Caco-2 (cell line): ENCODE results near the gene RFLNA. TPM values are rescaled to one million over a fixed set of nuclear protein-coding genes. Genes with fewer than 3 reads are reported as not detected.

ENCODE experiments used
- BruUV-seq: library from RNA; stranded (reverse); fragments of 400-500 nt; replicated peaks from 2 replicates; lab custom pipeline; 2021; lab: Mats Ljungman, UMichigan
- CTCF ChIA-PET: fragments of 300-600 bp; sonication (Branson Sonifier 250); formaldehyde crosslinking; loops from one replicate; lab custom pipeline; 2022; ENCODE audit warnings: antibody characterized with exemption; lab: Charles Lee
- POLR2A ChIA-PET: fragments of 300-600 bp; sonication (Branson Sonifier 250); formaldehyde crosslinking; loops from one replicate; lab custom pipeline; 2022; ENCODE audit warnings: antibody characterized with exemption; lab: Charles Lee
- DNase-seq, 2 experiments: peaks; one replicate each; pipeline versions ENCODE4 v3.0.0 to v3.0.0-alpha.2; 2020 to 2022
- H3K27me3 ChIP-seq: replicated peaks from 2 replicates; pipeline ENCODE4 v1.6.0; 2011; ENCODE audit warnings: low read length; ENCODE audit not compliant: control insufficient read depth, insufficient read depth
- H3K36me3 ChIP-seq: 2 replicates; pipeline ENCODE4 v1.5.1; 2011; ENCODE audit warnings: low read length; ENCODE audit not compliant: control insufficient read depth, insufficient read depth
- H3K4me1 ChIP-seq: fragments of 250-450 bp; sonication (Bioruptor Pico); 2 replicates; pipeline ENCODE4 v1.5.1; 2020; ENCODE audit warnings: mild to moderate bottlenecking
- H3K4me3 ChIP-seq: 2 replicates; pipeline ENCODE4 v1.5.1; 2011; ENCODE audit warnings: low read depth, mild to moderate bottlenecking, control low read depth, low read length
- H3K9me3 ChIP-seq: fragments of 250-450 bp; sonication (Bioruptor Pico); 2 replicates; pipeline ENCODE4 v1.5.1; 2020; ENCODE audit warnings: mild to moderate bottlenecking, moderate library complexity
- H3K27ac Mint-ChIP-seq: one replicate; pipeline ENCODE4 v1.8.0; 2022; ENCODE audit warnings: mixed read lengths; ENCODE audit not compliant: unreplicated experiment
- H3K27me3 Mint-ChIP-seq: one replicate; pipeline ENCODE4 v1.8.0; 2022; ENCODE audit warnings: mixed read lengths; ENCODE audit not compliant: insufficient read depth, unreplicated experiment
- H3K36me3 Mint-ChIP-seq: one replicate; pipeline ENCODE4 v1.8.0; 2022; ENCODE audit warnings: mild to moderate bottlenecking, mixed read lengths; ENCODE audit not compliant: insufficient read depth, unreplicated experiment
- H3K4me1 Mint-ChIP-seq: one replicate; pipeline ENCODE4 v1.8.0; 2022; ENCODE audit warnings: low read depth, mixed read lengths; ENCODE audit not compliant: unreplicated experiment
- H3K4me3 Mint-ChIP-seq: one replicate; pipeline ENCODE4 v1.8.0; 2022; ENCODE audit warnings: mild to moderate bottlenecking, moderate library complexity, mixed read lengths; ENCODE audit not compliant: unreplicated experiment
- H3K9me3 Mint-ChIP-seq: one replicate; pipeline ENCODE4 v1.8.0; 2022; ENCODE audit warnings: mixed read lengths; ENCODE audit not compliant: unreplicated experiment
- CTCF ChIP-seq, 2 experiments: fragments of 200-600 bp in 1 of 2; IDR thresholded peaks; 1 replicate in 1 of 2; 2 replicates in 1 of 2; pipeline versions ENCODE4 v1.5.1 to v1.8.0; 2011 to 2022; ENCODE audit warnings: antibody characterized with exemption in 1 of 2, control low read depth in 1 of 2, inconsistent platforms in 1 of 2, low read depth in 1 of 2, low read length in 1 of 2, mild to moderate bottlenecking in 1 of 2, moderate library complexity in 1 of 2; ENCODE audit not compliant: insufficient read depth in 1 of 2, severe bottlenecking in 1 of 2, unreplicated experiment in 1 of 2
- intact Hi-C: fragments of 100-400 bp; cut with micrococcal nuclease; formaldehyde crosslinking; loops from one replicate; pipeline ENCODE4 v1.10.0; 2022; ENCODE audit not compliant: unreplicated experiment
- total RNA-seq: library from RNA; stranded (reverse); gene quantifications from 2 replicates; pipeline ENCODE4 v1.2.3, GENCODE V29; 2022

RFLNA gene
- total RNA-seq, 1 experiment from 2014 or later = 15.4 TPM

- POLR2A ChIA-PET = no interaction called here
- BruUV-seq = no TSS peak
- CTCF ChIA-PET = no interaction called here
- H3K36me3 Mint-ChIP-seq = peaks cover 1% of the 10 kb centered on the region
- no peak overlapping the region for H3K27ac Mint-ChIP-seq
- intact Hi-C loops = no loop called here
- peaks cover 9% of the 10 kb centered on the region for H3K4me1 ChIP-seq
- no peaks in the 10 kb centered on the region for H3K27me3 ChIP-seq
- no peak overlapping the region for H3K4me3 Mint-ChIP-seq
- H3K36me3 ChIP-seq = peaks cover 11% of the 10 kb centered on the region
- H3K9me3 Mint-ChIP-seq = no peaks in the 10 kb centered on the region
- no peaks in the 10 kb centered on the region for H3K27me3 Mint-ChIP-seq
- DNase-seq = no peak
- TF ChIP-seq CTCF (IDR thresholded peaks at IDR 0.05; ENCODE audit: insufficient read depth in 1 of 2, low read depth in 1 of 2, low read length in 1 of 2, severe bottlenecking in 1 of 2, unreplicated experiment in 1 of 2) = no peak
- no peak overlapping the region for H3K4me3 ChIP-seq
- H3K4me1 Mint-ChIP-seq = no peaks in the 10 kb centered on the region
- H3K9me3 ChIP-seq = no peaks in the 10 kb centered on the region
Observed at GRCh38 chr12:124301084-124301654, 6.3 kb downstream of the RFLNA start.

GRCh38 chr12:124302241-124302806 is 7.4 kb downstream of the RFLNA start:
- BruUV-seq = no TSS peak
- H3K27me3 Mint-ChIP-seq = no peaks in the 10 kb centered on the region
- POLR2A ChIA-PET = no interaction called here
- no peak for DNase-seq
- Histone ChIP-seq H3K4me3 (no peak overlapping the region), H3K36me3 (peaks cover 11% of the 10 kb centered on the region), H3K27me3 (no peaks in the 10 kb centered on the region), H3K9me3 (no peaks in the 10 kb centered on the region), H3K4me1 (peaks cover 1% of the 10 kb centered on the region)
- no peak overlapping the region for H3K27ac Mint-ChIP-seq
- no peak overlapping the region for H3K4me3 Mint-ChIP-seq
- H3K9me3 Mint-ChIP-seq = no peaks in the 10 kb centered on the region
- TF ChIP-seq CTCF (IDR thresholded peaks at IDR 0.05; ENCODE audit: insufficient read depth in 1 of 2, low read depth in 1 of 2, low read length in 1 of 2, severe bottlenecking in 1 of 2, unreplicated experiment in 1 of 2) = no peak
- intact Hi-C loops = no loop called here
- H3K4me1 Mint-ChIP-seq = no peaks in the 10 kb centered on the region
- H3K36me3 Mint-ChIP-seq = peaks cover 6% of the 10 kb centered on the region
- CTCF ChIA-PET = no interaction called here

- POLR2A ChIA-PET = no interaction called here
- no peaks in the 10 kb centered on the region for H3K27me3 Mint-ChIP-seq
- no peaks in the 10 kb centered on the region for H3K4me1 Mint-ChIP-seq
- Histone ChIP-seq H3K9me3 (no peaks in the 10 kb centered on the region), H3K36me3 (peaks cover 11% of the 10 kb centered on the region), H3K4me3 (no peak overlapping the region), H3K27me3 (no peaks in the 10 kb centered on the region), H3K4me1 (no peaks in the 10 kb centered on the region)
- no peaks in the 10 kb centered on the region for H3K9me3 Mint-ChIP-seq
- CTCF ChIA-PET = no interaction called here
- TF ChIP-seq CTCF (IDR thresholded peaks at IDR 0.05; ENCODE audit: insufficient read depth in 1 of 2, low read depth in 1 of 2, low read length in 1 of 2, severe bottlenecking in 1 of 2, unreplicated experiment in 1 of 2) = no peak
- no peak overlapping the region for H3K27ac Mint-ChIP-seq
- peaks cover 6% of the 10 kb centered on the region for H3K36me3 Mint-ChIP-seq
- intact Hi-C loops = no loop called here
- no TSS peak for BruUV-seq
- DNase-seq = no peak
- no peak overlapping the region for H3K4me3 Mint-ChIP-seq
Observed at GRCh38 chr12:124302807-124303578, 8.1 kb downstream of the RFLNA start.
